ENCODE data around the gene TTLL5. TPM values are rescaled to one million over a fixed set of nuclear protein-coding genes. Genes with fewer than 3 reads are reported as not detected.

TTLL5 gene
- total RNA-seq, 1 experiment from 2014 or later: 34.7 TPM

DNA sequence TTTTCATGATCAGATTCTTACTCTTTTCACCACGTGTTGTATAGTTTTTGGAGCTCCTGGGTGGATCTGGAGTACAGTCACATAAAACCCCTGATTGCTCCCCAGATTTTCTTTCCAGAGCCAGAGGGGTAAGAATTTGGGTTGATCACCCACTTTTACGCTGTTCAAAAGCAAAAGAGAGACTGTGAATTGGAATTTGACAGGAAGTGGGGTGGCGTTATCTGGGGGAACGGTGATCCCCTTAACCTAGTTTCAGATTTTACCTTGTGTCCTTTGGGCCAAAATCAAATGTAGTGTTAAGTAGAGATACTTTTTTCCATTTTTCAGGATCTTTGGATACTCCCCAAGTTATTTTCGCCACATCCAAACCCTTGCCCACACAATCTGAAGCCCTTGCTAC lies 245.2 kb downstream of the TTLL5 start:
- Histone ChIP-seq H3K79me2 (ENCODE audit: low read length) (no peaks in the 10 kb centered on the region), H2AFZ (ENCODE audit: low read length) (no peak overlapping the region), H4K20me1 (ENCODE audit: low read length) (no peaks in the 10 kb centered on the region), H3K36me3 (ENCODE audit: low read depth, low read length) (no peaks in the 10 kb centered on the region), H3K27ac (ENCODE audit: low read length) (no peak overlapping the region), H3F3A (ENCODE audit: low read length, unreplicated experiment) (no peaks in the 10 kb centered on the region), H3K4me3 (ENCODE audit: low read length) (no peak overlapping the region), H3K4me1 (ENCODE audit: insufficient read depth, low read length) (peaks cover 9% of the 10 kb centered on the region; the same call in 1 of the 2 replicates), H3K9me3 (ENCODE audit: low read length) (no peaks in the 10 kb centered on the region), H3K4me2 (ENCODE audit: low read length) (no peak overlapping the region), H3K9me2 (replicated peaks; ENCODE audit: low read length) (no peaks in the 10 kb centered on the region), H3K27me3 (ENCODE audit: low read length) (no peaks in the 10 kb centered on the region), H3K9ac (ENCODE audit: low read length) (no peak overlapping the region)
- TF ChIP-seq CTCF (conservative IDR thresholded peaks at IDR 0.05; ENCODE audit: low read depth, low read length): no peak
- TF ChIP-seq EZH2 (IDR thresholded peaks at IDR 0.05; ENCODE audit: low read length, unreplicated experiment): no peak
- TF ChIP-seq EZH2phosphoT487 (IDR thresholded peaks at IDR 0.05; ENCODE audit: borderline replicate concordance, low read length): no peak
- no TSS peak for BruUV-seq (replicated peaks)
- intact Hi-C loops (cut with micrococcal nuclease): loop anchor here (1.0 to 10.0 kb wide), 4 partner anchors 39 to 191 kb away; no protein-coding TSS in a partner anchor
- ChIA-PET CTCF (interaction anchor here (0.6 to 1.9 kb wide), 12 partner anchors 33 to 454 kb away, joined by 3 to 18 read pairs (median 4); partner anchors contain the start of genes ERG28 and IFT43), POLR2A (ENCODE audit: unreplicated experiment) (interaction anchor here (0.6 to 0.7 kb wide), 2 partner anchors 76 to 143 kb away, joined by 3 to 5 read pairs; no protein-coding TSS in a partner anchor)
- DNase-seq (no peak), ATAC-seq (no peak)

- no peak overlapping the region for H3K4me3 ChIP-seq (ENCODE audit: low read length)
- no peaks in the 10 kb centered on the region for H3K79me2 ChIP-seq (ENCODE audit: low read length)
- no peak overlapping the region for H2AFZ ChIP-seq (ENCODE audit: low read length)
- TF ChIP-seq EZH2 (IDR thresholded peaks at IDR 0.05; ENCODE audit: low read length, unreplicated experiment): no peak
- TF ChIP-seq CTCF (conservative IDR thresholded peaks at IDR 0.05; ENCODE audit: low read depth, low read length): peak; percentile 96
- peaks cover 9% of the 10 kb centered on the region; the same call in 1 of the 2 replicates for H3K4me1 ChIP-seq (ENCODE audit: insufficient read depth, low read length)
- no peak overlapping the region for H3K9ac ChIP-seq (ENCODE audit: low read length)
- BruUV-seq (replicated peaks): no TSS peak
- no peaks in the 10 kb centered on the region for H3K27me3 ChIP-seq (ENCODE audit: low read length)
- H3F3A ChIP-seq (ENCODE audit: low read length, unreplicated experiment): no peaks in the 10 kb centered on the region
- intact Hi-C loops (cut with micrococcal nuclease): loop anchor here (1.0 to 10.0 kb wide), 4 partner anchors 39 to 192 kb away; no protein-coding TSS in a partner anchor
- H3K9me2 ChIP-seq (replicated peaks; ENCODE audit: low read length): no peaks in the 10 kb centered on the region
- H3K4me2 ChIP-seq (ENCODE audit: low read length): no peak overlapping the region
- ATAC-seq: no peak
- H4K20me1 ChIP-seq (ENCODE audit: low read length): no peaks in the 10 kb centered on the region
- CTCF ChIA-PET: interaction anchor here (0.6 to 1.9 kb wide), 12 partner anchors 33 to 455 kb away, joined by 3 to 18 read pairs (median 4); partner anchors contain the start of genes ERG28 and IFT43
- DNase-seq: peak; percentile 72
- H3K27ac ChIP-seq (ENCODE audit: low read length): no peak overlapping the region
- POLR2A ChIA-PET (ENCODE audit: unreplicated experiment): interaction anchor here (0.6 to 0.7 kb wide), 2 partner anchors 76 to 143 kb away, joined by 3 to 5 read pairs; no protein-coding TSS in a partner anchor
- no peaks in the 10 kb centered on the region for H3K36me3 ChIP-seq (ENCODE audit: low read depth, low read length)
- H3K9me3 ChIP-seq (ENCODE audit: low read length): no peaks in the 10 kb centered on the region
These were observed 245.7 kb downstream of the TTLL5 start for GRCh38 chr14:75906680-75907280.

All from PC-3 (cell line).